HG03135 (cell line): ENCODE results near the gene RMRP.

ENCODE experiments used
- ATAC-seq: cut with Tn5 transposase; IDR thresholded peaks from one replicate; pipeline ENCODE4 v1.9.1; 2021; ENCODE audit warnings: mild to moderate bottlenecking, moderate library complexity; ENCODE audit not compliant: unreplicated experiment

Gene RMRP

DNA sequence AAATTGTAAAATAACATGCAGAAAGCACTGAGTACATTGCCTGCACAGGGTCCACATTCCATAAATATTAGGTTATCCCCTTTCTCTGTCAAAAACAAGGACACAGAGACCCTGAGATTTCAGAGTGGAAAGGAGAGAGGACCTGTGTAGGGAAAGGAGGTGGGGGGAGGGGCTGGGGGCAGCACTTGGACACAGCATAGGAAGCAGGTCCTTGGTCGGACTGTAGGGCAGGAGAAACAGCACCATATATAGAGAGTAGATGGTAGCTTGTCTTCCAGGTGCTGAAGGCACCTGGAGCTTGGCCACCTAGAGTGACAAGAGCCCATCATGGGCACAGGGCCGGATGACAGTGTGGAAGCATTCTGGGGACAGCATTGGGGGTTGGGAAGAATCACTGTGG is 29.5 kb upstream of the RMRP start:
- no peak for ATAC-seq

- ATAC-seq = no peak
These were observed 28.7 kb upstream of the RMRP start for GRCh38 chr9:35686222-35687203.

DNA sequence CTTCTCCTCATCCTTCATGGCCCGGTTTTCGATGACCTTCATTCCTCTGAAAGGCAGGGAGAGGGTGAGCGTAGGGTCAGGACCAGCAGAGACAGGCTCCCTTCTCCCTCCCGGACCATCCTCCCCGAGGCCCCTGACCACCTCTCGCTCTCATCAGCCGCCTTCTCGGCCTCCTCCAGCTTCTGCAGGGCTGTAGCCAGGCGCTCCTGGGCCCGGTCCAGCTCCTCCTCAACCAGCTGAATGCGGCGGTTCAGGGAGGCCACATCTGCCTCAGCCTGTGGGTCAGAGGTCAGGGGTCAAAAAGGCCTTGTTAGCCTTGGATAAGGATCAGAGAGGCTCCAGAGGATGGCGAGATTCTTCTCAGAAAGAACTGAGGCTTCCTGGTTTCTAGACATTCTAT is 27.7 kb upstream of the RMRP start:
- no peak for ATAC-seq

DNA sequence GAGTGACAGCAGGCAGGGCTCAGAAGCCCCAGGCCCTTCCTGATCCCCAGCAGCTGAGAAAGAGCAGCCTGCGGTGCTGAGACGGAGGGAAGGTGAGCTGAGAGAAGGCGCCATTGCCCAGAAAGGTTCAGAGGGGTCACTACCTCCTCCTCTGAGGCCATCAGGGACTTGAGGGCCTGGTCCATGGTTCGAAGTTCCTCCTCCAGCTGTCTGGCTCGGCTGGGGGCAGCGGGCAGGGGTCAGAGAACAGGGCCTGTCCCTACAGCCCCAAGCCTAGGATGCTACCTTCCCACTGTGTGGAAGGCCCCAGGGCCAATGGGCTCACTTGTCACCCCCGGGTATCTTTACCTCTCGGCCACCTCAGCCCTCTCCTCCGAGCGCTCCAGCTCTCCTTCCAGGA is 27.1 kb upstream of the RMRP start:
- no peak for ATAC-seq

DNA sequence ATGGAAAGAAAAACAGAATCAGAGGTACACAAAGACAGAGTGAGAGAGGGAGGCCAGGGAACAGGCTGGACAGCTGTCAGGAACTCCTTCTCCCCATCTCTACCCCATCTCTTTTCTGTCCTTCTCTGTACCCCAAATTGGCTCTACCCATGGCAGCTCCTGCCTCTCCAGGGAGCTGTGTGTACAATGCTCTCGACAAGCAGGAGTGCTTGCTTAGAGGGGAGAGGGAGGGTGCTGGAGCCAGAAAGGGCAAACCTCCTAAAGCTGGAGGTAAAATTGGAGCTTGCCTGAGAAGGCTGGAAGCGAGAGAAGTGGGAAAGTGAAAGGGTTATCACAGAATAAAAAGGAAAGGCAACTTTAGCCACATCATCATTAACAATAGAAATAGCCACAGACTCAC is 25.5 kb upstream of the RMRP start:
- no peak for ATAC-seq

DNA sequence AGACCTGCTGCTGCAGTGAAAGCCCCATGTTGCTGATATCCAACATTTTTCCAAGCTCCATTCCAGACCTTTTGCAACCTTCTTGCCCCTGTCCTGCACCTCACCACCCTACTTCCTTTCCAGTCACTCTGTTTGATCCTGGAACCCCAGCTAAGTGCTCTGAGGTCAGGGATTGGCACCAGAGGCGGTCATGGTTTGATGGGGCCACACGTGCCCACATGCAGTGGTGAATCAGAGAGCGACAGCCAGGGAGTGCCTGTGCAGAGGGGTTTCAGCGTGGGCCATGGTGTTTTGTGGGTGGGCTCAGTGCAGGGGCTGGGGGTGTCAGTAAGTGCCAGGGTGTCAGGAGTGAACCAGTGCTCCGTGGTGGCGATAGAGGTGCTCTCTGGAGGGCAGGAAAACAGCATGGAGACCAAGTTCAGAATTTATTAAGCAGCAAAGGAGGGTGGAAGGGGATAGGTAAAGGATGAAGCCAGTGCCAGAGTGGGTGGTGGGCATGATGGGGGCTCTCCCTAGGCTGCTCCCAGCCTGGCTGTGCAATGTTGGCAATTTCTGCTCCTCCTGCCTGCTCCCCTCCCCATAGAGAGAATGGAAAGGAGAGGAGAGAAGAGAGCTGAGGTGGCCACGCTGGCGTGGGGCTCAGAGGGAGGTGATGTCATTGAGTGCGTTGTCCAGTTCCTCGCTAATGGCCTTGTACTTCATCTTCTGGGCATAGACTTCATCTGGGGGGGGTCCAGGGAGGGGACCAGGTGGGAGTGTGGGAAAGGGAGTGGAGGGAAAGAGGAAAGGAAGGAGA is 24.9 kb upstream of the RMRP start:
- ATAC-seq = no peak

- ATAC-seq = no peak
These were observed 24.2 kb upstream of the RMRP start for GRCh38 chr9:35682051-35682450.

DNA sequence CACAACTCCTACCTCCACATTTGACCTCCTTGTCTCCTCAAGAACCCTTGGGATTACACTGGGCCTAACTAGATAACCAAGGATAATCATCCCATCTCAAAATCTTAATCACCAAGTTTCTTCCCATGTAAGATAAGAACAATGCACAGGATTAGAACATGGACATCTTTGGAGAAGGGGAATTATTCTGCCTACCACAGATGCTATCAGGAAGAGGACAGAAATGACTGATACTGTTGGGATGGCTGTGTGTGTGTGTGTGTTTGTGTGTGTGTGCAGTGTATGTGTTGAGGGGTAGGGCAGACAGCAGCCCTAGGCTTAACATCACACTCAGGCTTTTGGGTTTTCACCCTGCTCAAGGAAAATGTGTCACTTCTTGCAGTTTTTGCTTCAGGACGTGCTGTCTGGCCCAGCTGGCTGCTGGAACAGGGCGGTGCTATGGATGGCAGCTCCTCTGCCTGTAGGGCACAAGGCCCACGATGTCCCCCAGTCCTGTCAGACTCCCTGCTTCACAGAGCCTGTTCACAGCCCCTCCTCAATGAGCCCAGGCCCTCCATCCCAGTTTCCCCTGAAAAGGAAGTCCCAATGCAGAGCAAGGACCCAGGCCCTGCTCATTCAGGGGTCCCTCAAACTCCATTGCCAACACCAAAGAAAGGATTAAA is 23.7 kb upstream of the RMRP start:
- no peak for ATAC-seq

- ATAC-seq = peak; percentile 55
These were observed 22.7 kb upstream of the RMRP start for GRCh38 chr9:35680331-35681105.

DNA sequence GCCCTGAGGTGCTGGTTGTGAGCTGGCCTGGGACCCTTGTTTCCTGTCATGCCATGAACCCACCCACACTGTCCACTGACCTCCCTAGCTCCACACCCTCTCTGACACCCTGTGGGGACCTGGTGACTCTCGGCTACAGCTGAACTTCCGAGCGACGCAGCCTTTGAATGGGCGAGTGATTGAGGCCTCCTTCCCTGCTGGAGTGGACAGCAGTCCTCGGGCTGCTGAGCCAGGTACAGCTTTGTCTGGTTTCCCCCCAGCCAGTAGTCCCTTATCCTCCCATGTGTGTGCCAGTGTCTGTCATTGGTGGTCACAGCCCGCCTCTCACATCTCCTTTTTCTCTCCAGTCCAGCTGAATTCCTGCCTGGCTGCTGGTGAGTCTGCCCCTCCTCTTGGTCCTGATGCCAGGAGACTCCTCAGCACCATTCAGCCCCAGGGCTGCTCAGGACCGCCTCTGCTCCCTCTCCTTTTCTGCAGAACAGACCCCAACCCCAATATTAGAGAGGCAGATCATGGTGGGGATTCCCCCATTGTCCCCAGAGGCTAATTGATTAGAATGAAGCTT is 22.0 kb upstream of the RMRP start:
- no peak for ATAC-seq

DNA sequence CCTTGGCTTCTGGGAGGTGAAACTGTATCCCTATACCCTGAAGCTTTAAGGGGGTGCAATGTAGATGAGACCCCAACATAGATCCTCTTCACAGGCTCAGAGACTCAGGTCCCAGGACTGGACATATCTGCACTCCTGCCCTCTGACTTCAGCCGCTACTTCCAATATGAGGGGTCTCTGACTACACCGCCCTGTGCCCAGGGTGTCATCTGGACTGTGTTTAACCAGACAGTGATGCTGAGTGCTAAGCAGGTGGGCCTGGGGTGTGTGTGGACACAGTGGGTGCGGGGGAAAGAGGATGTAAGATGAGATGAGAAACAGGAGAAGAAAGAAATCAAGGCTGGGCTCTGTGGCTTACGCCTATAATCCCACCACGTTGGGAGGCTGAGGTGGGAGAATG is 21.3 kb upstream of the RMRP start:
- no peak for ATAC-seq

- no peak for ATAC-seq
These were observed 18.0 kb upstream of the RMRP start for GRCh38 chr9:35675732-35676392.

DNA sequence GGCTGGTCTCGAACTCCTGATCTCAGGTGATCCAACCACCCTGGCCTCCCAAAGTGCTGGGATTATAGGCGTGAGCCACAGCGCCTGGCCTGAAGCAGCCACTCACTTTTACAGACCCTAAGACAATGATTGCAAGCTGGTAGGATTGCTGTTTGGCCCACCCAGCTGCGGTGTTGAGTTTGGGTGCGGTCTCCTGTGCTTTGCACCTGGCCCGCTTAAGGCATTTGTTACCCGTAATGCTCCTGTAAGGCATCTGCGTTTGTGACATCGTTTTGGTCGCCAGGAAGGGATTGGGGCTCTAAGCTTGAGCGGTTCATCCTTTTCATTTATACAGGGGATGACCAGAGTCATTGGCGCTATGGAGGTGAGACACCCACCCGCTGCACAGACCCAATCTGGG is 17.4 kb upstream of the RMRP start:
- no peak for ATAC-seq

- ATAC-seq = no peak
These were observed 16.2 kb upstream of the RMRP start for GRCh38 chr9:35674025-35674361.

- ATAC-seq = no peak
These were observed 15.6 kb upstream of the RMRP start, which contains the start of gene CA9 for GRCh38 chr9:35673132-35674024. CA9 (plus strand) TSS chr9:35673928; CDS start chr9:35673960, 32 bp downstream.

GRCh38 chr9:35669331-35670145 is 11.7 kb upstream of the RMRP start:
- no peak for ATAC-seq

- no peak for ATAC-seq
These were observed 10.1 kb upstream of the RMRP start for GRCh38 chr9:35667939-35668338.

DNA sequence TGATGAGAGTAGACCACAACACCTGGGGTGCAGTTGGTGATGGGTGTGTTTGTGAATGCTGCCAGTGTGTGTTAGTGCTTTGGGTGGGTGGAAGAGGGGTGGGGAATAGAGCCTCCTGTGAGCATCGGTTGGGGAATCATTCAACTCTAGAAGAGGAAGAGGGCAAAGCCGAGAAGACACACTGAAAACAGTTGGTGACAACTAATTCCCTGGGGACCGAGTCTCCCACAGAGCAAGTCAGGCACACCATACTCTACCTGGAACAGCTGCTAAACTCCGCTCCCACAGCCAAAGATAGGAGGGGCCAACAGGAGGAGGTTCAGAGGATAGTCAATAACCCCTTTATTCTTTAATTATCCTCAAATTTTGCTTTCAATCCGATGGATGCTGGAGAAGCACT is 8.7 kb upstream of the RMRP start:
- no peak for ATAC-seq
